ENCODE results near the gene RAB31. TPM values are rescaled to one million over a fixed set of nuclear protein-coding genes. Genes with fewer than 3 reads are reported as not detected.

RAB31 gene
- total RNA-seq, 1 donor from 2014 or later: 0.73 TPM

DNA sequence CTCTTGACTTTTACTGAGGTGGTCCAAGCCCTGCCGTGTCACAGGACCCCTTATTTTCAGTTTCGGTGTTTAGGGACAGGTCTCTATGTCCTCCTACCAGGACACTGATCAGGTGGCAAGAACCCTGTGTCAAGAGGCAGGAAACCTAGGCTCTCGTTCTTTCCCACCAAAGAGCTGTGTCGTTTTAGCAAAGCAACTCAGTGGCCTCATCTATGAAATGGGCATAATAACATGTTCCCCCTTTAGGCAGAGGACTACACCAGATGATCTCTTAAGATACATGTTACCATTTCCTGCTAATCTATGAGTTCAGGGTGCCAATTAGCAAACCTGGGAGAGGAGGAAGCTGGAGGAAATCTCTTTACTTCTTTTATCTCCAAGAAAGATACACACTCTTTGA lies 1.9 kb downstream of the RAB31 start:
- Mint-ChIP-seq H3K36me3 (ENCODE audit: low read depth) (no peaks in the 10 kb centered on the region), H3K4me3 (ENCODE audit: low read depth) (peak overlapping the region; percentile 15), H3K27me3 (ENCODE audit: low read depth) (peaks cover 80% of the 10 kb centered on the region), H3K9me3 (no peaks in the 10 kb centered on the region), H3K27ac (no peak overlapping the region), H3K4me1 (ENCODE audit: low read depth) (peaks cover 21% of the 10 kb centered on the region)
- no peak for DNase-seq (ENCODE audit: low spot score)
- intact Hi-C loops (cut with micrococcal nuclease): loop anchor here (5.0 kb wide), 1 partner anchor 202 kb away; the partner anchor contains the start of gene VAPA

DNA sequence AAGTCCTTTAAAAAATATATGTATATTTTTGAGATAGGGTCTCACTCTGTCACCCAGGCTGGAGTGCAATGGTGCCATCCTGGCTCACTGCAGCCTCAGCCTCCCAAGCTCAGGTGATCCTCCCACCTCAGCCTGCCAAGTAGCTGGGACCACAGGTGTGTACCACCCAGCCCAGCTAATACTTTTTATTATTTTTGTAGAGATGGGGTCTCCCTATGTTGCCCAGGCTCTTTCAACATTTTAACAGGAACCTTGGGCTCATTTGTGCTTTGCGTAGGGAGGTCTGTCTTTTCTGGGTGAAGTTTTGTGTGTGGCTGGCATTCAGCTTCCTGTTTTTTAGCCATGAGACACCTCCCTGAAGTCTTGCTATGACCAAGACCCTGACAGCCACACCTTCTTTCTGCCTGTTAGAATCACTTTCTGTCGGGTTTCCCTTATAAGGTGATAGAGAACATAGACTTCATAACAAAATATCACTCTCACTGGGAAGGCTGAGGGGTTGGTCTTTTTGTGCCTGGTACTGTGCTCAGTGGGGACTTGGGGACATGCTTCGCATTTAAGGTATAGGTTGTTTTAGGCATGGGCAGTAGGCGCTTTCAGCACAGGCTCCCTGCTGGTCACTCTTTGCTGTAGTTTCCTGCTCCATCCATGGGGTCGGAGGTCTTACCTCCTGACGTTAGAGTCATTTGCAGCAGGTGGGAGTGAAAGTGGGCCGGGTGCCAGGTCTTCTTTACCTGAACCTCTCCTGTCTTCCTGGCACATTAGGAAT lies 3.4 kb downstream of the RAB31 start:
- no peak overlapping the region for H3K27ac Mint-ChIP-seq
- H3K4me3 Mint-ChIP-seq (ENCODE audit: low read depth): no peak overlapping the region
- no peak for DNase-seq (ENCODE audit: low spot score)
- H3K27me3 Mint-ChIP-seq (ENCODE audit: low read depth): peaks cover 73% of the 10 kb centered on the region
- peaks cover 21% of the 10 kb centered on the region for H3K4me1 Mint-ChIP-seq (ENCODE audit: low read depth)
- intact Hi-C loops (cut with micrococcal nuclease): loop anchor here (5.0 kb wide), 1 partner anchor 201 kb away; the partner anchor contains the start of gene VAPA
- no peaks in the 10 kb centered on the region for H3K36me3 Mint-ChIP-seq (ENCODE audit: low read depth)
- H3K9me3 Mint-ChIP-seq: no peaks in the 10 kb centered on the region

DNA sequence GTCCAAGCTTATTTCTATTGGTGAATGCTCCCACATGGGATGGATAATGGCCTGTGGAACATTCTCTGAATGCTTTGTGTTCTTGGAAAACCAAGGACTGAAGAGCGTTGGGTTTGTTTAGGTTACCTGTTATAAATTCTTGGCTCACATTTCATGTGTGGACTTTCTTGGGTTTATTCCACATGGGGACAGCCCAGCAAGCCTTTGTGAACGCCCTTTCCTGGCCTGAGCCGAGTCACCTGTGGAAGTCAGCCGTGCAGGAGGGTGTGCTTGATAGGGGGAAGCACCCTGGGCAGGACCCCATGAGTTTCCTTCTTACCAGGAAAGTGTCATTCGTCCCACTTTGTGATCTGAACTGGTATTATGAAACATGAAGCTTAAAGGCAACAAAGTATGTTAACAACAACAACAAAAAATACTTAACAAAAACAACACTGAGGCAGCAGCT lies 4.1 kb downstream of the RAB31 start:
- H3K36me3 Mint-ChIP-seq (ENCODE audit: low read depth): no peaks in the 10 kb centered on the region
- no peak overlapping the region for H3K27ac Mint-ChIP-seq
- no peak overlapping the region for H3K4me3 Mint-ChIP-seq (ENCODE audit: low read depth)
- no peaks in the 10 kb centered on the region for H3K9me3 Mint-ChIP-seq
- intact Hi-C loops (cut with micrococcal nuclease): loop anchor here (5.0 kb wide), 1 partner anchor 200 kb away; the partner anchor contains the start of gene VAPA
- no peak for DNase-seq (ENCODE audit: low spot score)
- H3K27me3 Mint-ChIP-seq (ENCODE audit: low read depth): peaks cover 69% of the 10 kb centered on the region
- H3K4me1 Mint-ChIP-seq (ENCODE audit: low read depth): peaks cover 21% of the 10 kb centered on the region

DNA sequence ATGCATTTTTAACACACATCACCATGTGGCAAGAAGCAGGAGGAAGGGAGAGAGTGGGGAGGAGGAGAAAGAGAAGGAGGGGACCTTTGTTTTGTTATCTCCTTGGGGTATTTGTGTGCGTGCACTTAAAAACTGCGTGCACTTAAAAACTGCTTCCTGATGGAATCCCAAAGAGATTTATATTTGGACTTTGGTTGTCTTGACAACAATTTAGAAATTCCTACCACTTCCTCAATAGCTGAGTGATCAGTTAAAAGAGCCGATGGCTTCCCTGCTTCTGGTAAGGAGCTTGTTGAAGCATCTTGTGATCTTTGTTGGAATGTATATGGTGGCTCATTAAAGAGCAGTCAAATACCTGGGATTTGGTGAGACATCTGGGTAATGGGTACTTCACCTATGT lies 4.5 kb downstream of the RAB31 start:
- Mint-ChIP-seq H3K27me3 (ENCODE audit: low read depth) (peaks cover 69% of the 10 kb centered on the region), H3K4me1 (ENCODE audit: low read depth) (peaks cover 19% of the 10 kb centered on the region), H3K36me3 (ENCODE audit: low read depth) (no peaks in the 10 kb centered on the region), H3K4me3 (ENCODE audit: low read depth) (no peak overlapping the region), H3K9me3 (no peaks in the 10 kb centered on the region), H3K27ac (no peak overlapping the region)
- DNase-seq (ENCODE audit: low spot score): no peak
- intact Hi-C loops (cut with micrococcal nuclease): loop anchor here (5.0 kb wide), 1 partner anchor 200 kb away; the partner anchor contains the start of gene VAPA

DNA sequence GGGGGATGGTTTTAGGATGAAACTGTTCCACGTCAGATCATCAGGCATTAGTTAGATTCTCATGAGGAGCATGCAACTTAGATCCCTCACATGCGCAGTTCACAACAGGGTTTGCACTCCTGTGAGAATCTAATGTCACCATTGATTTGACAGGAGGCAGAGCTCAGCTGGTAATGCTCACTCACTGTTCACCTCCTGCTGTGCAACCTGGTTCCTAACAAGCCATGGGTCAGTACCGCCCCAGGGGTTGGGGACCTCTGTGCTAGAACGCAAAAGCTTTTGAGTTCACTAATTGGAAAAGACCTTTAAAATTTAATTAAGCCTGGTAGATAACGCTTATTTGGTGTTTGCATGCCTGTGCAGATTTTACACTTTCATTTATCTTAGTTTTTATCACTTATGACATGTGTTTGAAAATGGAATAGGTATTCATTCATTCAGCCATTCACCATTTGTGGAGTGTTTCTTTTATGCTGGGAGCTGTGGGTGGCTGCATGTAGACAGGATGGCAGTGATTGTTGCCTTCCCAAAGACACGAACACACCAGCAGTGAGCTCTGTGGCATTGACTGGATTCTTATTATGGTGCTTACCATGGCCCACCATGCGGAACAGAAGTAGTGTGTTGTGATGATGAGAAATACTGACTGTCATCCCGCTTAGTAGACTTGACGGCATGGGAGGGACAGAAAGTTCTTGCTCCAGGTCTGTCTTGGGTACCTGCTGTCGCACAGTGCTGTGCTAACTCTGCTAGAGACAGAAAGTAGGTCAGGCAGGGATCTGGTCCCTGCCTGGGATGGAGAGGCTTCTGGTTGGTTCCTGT lies 6.4 kb downstream of the RAB31 start:
- H3K36me3 Mint-ChIP-seq (ENCODE audit: low read depth): no peaks in the 10 kb centered on the region
- intact Hi-C loops (cut with micrococcal nuclease): loop anchor here (5.0 kb wide), 1 partner anchor 198 kb away; the partner anchor contains the start of gene VAPA
- no peak for DNase-seq (ENCODE audit: low spot score)
- peaks cover 18% of the 10 kb centered on the region for H3K4me1 Mint-ChIP-seq (ENCODE audit: low read depth)
- no peak overlapping the region for H3K27ac Mint-ChIP-seq
- no peak overlapping the region for H3K4me3 Mint-ChIP-seq (ENCODE audit: low read depth)
- H3K9me3 Mint-ChIP-seq: no peaks in the 10 kb centered on the region
- peaks cover 59% of the 10 kb centered on the region for H3K27me3 Mint-ChIP-seq (ENCODE audit: low read depth)

DNA sequence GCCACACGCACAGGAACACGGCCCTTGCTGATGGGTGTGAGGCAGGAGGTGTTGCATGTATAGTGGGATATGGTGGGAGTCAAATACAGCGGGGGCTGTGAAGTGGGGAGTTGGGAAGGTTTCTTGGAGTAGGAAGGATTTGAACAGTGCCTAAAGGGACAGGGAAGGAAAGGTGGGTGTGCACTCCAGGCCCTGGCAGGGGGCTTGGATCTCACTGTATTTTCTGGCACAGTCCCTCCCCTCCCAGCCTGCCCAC lies 6.9 kb downstream of the RAB31 start:
- no peak overlapping the region for H3K27ac Mint-ChIP-seq
- peaks cover 53% of the 10 kb centered on the region for H3K27me3 Mint-ChIP-seq (ENCODE audit: low read depth)
- H3K36me3 Mint-ChIP-seq (ENCODE audit: low read depth): no peaks in the 10 kb centered on the region
- H3K4me1 Mint-ChIP-seq (ENCODE audit: low read depth): peaks cover 16% of the 10 kb centered on the region
- H3K4me3 Mint-ChIP-seq (ENCODE audit: low read depth): no peak overlapping the region
- no peaks in the 10 kb centered on the region for H3K9me3 Mint-ChIP-seq
- no peak for DNase-seq (ENCODE audit: low spot score)
- intact Hi-C loops (cut with micrococcal nuclease): no loop called here

DNA sequence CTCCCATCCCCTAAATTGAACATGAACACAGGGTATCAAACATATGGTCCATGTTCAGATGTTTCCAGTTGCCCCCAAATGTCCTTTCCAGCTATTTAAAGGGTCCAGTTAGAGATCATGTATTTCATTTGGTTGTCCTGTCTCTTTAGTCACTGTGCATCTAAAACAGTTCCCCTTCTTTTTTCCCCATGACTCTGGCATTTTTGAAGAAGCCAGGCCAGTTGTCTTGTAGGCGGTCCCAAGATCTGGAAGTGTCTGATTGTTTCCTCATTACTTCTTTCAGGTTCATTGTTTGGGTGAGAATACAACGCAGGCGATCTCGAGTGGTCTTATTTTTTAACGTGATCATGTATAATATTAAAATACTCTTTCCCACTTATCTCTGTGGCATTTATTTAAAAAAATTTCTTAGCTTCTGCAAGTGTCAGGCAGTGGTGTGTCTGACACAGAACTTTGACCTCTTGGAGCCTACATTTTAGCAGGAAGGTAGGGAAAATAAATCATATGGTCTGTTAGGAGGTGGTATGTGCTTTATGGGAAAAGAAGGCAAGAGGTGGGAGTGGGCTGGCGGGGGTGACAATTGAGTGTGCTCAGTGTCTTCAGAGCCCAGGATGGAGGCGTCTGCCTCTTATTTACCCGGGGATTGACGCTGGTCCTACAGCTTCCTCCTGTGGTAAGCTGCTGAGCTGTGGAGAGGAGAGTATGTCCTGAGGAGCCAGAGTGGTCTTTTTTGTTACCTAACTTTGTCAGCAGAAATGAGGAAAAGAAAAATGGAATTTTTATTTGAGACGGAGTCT lies 8.1 kb downstream of the RAB31 start:
- intact Hi-C loops (cut with micrococcal nuclease): no loop called here
- no peak for DNase-seq (ENCODE audit: low spot score)

DNA sequence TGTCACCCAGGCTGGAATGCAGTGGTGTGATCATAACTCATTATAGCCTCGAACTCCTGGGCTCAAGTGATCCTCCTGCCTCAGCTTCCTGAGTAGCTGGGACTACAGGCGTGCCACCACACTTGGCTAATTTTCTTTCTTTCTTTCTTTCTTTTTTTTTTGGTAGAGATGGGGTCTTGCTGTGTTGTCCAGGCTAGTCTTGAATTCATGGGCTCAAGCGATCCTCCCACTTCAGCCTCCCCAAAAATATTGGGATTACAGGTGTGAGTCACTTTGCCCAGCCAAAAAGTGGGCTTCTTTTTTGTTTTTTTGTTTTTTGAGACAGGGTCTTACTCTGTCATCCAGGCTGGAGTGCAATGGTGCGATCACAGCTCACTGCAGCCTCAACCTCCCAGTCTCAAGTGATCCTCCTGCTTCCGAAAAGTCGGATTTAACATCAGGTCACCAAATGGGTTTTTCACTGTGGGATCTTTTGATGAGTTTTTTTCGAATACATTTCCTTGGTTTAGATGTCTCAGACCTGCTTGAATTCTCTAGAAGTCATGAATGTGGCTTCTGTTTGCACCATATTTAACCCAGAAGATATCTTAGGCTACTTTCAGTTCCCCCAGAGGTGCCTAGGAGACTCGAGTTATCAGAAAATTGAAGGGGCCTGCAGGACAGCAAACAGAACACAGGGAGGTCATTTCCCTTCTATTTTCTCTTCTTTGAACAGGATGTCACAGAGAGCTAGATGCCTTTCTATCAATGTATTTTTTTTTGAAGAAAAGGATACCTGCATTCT lies 8.9 kb downstream of the RAB31 start:
- Mint-ChIP-seq H3K27me3 (ENCODE audit: low read depth) (peaks cover 43% of the 10 kb centered on the region), H3K4me1 (ENCODE audit: low read depth) (peaks cover 5% of the 10 kb centered on the region), H3K27ac (no peak overlapping the region), H3K9me3 (no peaks in the 10 kb centered on the region), H3K4me3 (ENCODE audit: low read depth) (no peak overlapping the region), H3K36me3 (ENCODE audit: low read depth) (no peaks in the 10 kb centered on the region)
- no peak for DNase-seq (ENCODE audit: low spot score)
- intact Hi-C loops (cut with micrococcal nuclease): no loop called here

More for the DNA sequence above, 8.1 kb downstream of the RAB31 start:
- no peak overlapping the region for H3K27ac Mint-ChIP-seq
- no peaks in the 10 kb centered on the region for H3K9me3 Mint-ChIP-seq
- no peak overlapping the region for H3K4me3 Mint-ChIP-seq (ENCODE audit: low read depth)
- no peaks in the 10 kb centered on the region for H3K36me3 Mint-ChIP-seq (ENCODE audit: low read depth)
- H3K4me1 Mint-ChIP-seq (ENCODE audit: low read depth): peaks cover 8% of the 10 kb centered on the region
- peaks cover 45% of the 10 kb centered on the region for H3K27me3 Mint-ChIP-seq (ENCODE audit: low read depth)

DNA sequence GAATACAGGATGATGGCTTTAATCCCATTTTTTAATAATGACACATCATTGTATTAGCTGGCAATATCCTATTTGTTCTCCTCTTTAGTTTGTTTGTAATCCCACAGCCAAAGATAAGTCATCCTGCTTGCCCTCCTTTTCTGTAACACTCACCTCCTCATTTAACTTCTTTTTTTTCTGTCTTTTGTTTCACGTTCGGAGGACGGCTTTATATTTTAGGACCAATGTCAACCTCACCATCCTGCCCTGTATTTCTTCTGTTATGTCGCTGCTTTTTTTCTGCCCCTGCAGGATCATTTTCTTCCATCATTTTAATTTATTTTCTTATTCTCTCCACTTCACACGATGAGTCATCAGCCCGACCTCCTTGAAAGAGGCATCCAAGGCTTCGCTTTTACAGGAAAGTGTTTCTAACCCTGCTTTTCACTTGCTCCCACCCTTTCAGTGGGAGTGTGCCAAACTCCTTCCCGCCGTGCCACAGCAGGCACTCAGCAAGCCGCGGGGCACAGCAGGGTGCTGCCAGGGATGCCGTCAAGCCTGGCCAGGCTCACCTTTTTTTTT lies 11.4 kb downstream of the RAB31 start:
- Mint-ChIP-seq H3K4me3 (ENCODE audit: low read depth) (no peak overlapping the region), H3K27ac (no peak overlapping the region), H3K36me3 (ENCODE audit: low read depth) (no peaks in the 10 kb centered on the region), H3K4me1 (ENCODE audit: low read depth) (no peaks in the 10 kb centered on the region), H3K9me3 (no peaks in the 10 kb centered on the region), H3K27me3 (ENCODE audit: low read depth) (peaks cover 29% of the 10 kb centered on the region)
- no peak for DNase-seq (ENCODE audit: low spot score)
- intact Hi-C loops (cut with micrococcal nuclease): no loop called here

DNA sequence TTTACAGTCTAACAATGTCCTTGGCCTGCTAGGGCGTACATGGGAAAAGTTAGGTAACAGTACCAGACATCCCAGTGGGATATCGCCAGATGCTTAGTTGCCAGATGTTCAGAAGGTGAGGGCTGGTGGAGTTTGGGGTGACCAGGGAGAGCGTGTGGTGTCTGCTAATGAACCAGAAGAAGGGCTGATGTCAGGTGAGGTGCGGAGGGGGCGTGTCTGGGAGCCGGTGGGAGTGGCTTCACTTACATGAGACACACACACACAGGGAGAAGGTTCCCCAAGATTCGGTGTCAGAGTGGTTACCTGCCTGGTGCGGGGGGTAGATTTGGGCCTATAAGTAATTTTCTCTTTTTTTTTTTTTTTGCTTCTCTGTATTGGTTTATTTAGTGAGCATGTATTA lies 12.2 kb downstream of the RAB31 start:
- Mint-ChIP-seq H3K27me3 (ENCODE audit: low read depth) (peaks cover 24% of the 10 kb centered on the region), H3K4me1 (ENCODE audit: low read depth) (no peaks in the 10 kb centered on the region), H3K4me3 (ENCODE audit: low read depth) (no peak overlapping the region), H3K27ac (no peak overlapping the region), H3K36me3 (ENCODE audit: low read depth) (no peaks in the 10 kb centered on the region), H3K9me3 (no peaks in the 10 kb centered on the region)
- DNase-seq (ENCODE audit: low spot score): no peak
- intact Hi-C loops (cut with micrococcal nuclease): no loop called here

DNA sequence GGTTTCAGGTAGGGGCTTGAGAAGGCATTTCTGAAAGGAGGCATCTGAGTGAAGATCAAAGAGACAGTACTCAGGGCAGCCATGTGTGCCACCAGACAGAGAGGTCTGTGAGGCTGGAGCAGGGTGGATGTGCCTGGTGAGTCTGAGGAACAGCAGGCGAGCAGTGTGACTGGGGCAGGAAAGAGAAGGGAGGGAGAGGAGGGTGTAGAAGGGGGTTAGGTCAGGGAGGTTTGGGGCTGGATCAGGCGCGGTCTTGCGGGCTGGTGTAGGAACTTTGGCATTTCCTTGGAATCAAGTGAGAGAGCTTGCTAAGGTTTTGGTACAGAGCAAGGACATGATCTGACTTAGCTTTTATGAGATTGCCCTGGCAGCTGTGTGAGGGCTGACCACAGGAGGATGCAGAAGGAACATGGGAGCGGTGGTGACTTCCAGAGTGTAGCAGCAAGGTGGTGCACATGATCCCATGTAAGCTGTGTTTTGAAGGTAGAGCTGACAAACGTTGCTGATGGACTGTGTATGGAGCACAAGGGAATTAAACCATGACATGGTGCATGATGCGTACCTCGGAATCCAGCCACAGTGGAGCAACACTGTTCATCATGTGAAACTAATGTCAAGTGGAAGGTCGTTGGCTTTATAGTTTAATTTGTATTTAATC lies 13.9 kb downstream of the RAB31 start:
- no peaks in the 10 kb centered on the region for H3K36me3 Mint-ChIP-seq (ENCODE audit: low read depth)
- peaks cover 21% of the 10 kb centered on the region for H3K27me3 Mint-ChIP-seq (ENCODE audit: low read depth)
- H3K4me1 Mint-ChIP-seq (ENCODE audit: low read depth): no peaks in the 10 kb centered on the region
- no peaks in the 10 kb centered on the region for H3K9me3 Mint-ChIP-seq
- no peak for DNase-seq (ENCODE audit: low spot score)
- intact Hi-C loops (cut with micrococcal nuclease): no loop called here
- H3K4me3 Mint-ChIP-seq (ENCODE audit: low read depth): no peak overlapping the region
- H3K27ac Mint-ChIP-seq: no peak overlapping the region
